RWPE1 (cell line): ENCODE results near the gene C1QC.
A peak's percentile ranks its signal among the peaks of the same experiment; 100 is the strongest.

Experiments used
- CTCF ChIA-PET: fragments of 350-600 bp; sonication (Branson Sonifier 250); formaldehyde crosslinking; extraction: SDS; loops from one replicate; lab custom pipeline; 2021; lab: Yijun Ruan, JAX
- POLR2A ChIA-PET: fragments of 400-600 bp; formaldehyde crosslinking; extraction: SDS; loops from one replicate; lab custom pipeline; 2020; ENCODE audit warnings: antibody characterized with exemption; ENCODE audit not compliant: low non-redundant PET; lab: Yijun Ruan, JAX
- DNase-seq: peaks from one replicate; pipeline ENCODE4 v3.0.0; 2012; ENCODE audit warnings: low spot score
- H3K27ac ChIP-seq: fragments of 450-650 bp; 2 replicates; pipeline ENCODE4 v1.5.1; 2017
- TF ChIP-seq, protein P1 (sequence below): fragments of 450-650 bp; conservative IDR thresholded peaks from 2 replicates; pipeline ENCODE4 v1.5.1; 2017; ENCODE audit warnings: low read depth, mild to moderate bottlenecking

The C1QC gene

DNA sequence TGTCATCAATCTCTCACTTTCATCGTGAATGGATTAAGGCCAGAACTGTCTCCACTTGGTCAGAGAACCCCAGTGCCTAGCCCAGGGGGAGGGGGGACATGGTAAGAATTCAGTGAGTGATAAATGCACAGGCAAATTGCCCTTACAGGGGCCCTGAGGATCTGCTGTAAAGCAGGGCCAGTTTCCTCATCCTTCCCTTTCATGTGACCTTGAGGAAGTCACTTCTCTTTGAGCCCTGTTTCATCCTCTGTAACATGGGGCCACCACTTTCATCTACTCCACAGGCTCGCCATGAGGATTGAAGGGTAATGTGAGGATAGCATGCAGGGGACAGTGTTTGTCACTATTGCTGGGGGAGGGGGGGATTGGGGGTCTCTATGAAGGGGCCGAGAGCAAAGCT is 35.1 kb upstream of the C1QC start:
- ChIA-PET CTCF (no interaction called here), POLR2A (no interaction called here)
- TF ChIP-seq, protein P1, sequence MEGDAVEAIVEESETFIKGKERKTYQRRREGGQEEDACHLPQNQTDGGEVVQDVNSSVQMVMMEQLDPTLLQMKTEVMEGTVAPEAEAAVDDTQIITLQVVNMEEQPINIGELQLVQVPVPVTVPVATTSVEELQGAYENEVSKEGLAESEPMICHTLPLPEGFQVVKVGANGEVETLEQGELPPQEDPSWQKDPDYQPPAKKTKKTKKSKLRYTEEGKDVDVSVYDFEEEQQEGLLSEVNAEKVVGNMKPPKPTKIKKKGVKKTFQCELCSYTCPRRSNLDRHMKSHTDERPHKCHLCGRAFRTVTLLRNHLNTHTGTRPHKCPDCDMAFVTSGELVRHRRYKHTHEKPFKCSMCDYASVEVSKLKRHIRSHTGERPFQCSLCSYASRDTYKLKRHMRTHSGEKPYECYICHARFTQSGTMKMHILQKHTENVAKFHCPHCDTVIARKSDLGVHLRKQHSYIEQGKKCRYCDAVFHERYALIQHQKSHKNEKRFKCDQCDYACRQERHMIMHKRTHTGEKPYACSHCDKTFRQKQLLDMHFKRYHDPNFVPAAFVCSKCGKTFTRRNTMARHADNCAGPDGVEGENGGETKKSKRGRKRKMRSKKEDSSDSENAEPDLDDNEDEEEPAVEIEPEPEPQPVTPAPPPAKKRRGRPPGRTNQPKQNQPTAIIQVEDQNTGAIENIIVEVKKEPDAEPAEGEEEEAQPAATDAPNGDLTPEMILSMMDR, result no peak
- H3K27ac ChIP-seq, result no peak overlapping the region
- no peak for DNase-seq

DNA sequence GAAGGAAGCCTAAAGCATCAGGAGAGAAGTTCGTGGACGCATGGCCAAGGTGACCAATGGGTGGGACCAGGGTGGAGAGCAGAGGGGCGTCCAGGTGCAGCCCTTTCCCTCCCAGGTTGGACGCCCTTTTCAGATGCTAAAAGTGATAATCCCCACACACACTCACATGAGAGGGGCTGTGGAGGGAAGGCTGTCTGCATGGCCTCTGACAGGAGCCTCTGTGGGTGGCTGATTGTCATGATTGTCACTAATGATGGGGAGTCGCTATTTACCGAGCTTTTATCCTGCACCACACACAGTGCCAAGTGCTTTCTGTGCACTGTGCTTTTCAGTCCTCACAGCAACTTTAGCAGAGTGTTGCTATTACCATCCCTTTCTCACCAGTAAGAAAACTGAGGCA is 34.1 kb upstream of the C1QC start:
- no peak overlapping the region for H3K27ac ChIP-seq
- CTCF ChIA-PET, result no interaction called here
- POLR2A ChIA-PET, result no interaction called here
- TF ChIP-seq, protein P1, result no peak
- no peak for DNase-seq

DNA sequence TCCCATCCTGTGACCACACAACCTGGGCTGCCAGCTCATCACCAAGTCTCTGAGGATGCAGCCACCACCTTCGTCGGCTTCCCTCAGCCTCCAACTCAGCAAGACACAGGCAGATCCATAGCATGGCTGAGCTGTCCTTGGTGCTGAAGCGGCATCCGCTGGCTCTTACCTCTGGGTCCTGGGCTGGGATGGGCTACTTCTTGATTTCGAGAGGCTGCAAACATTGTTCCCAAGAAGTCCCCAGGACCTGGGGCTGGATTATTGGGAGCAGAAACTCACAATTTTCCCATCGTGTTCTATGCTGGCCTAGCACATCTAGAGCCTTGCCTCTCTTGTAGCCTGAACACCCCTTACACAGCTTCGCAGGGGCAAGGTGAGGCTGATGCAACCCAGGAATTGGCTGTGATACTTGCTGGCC is 31.9 kb upstream of the C1QC start:
- TF ChIP-seq, protein P1, result no peak
- CTCF ChIA-PET, result no interaction called here
- H3K27ac ChIP-seq, result no peak overlapping the region
- POLR2A ChIA-PET, result no interaction called here
- DNase-seq, result peak; percentile 48

DNA sequence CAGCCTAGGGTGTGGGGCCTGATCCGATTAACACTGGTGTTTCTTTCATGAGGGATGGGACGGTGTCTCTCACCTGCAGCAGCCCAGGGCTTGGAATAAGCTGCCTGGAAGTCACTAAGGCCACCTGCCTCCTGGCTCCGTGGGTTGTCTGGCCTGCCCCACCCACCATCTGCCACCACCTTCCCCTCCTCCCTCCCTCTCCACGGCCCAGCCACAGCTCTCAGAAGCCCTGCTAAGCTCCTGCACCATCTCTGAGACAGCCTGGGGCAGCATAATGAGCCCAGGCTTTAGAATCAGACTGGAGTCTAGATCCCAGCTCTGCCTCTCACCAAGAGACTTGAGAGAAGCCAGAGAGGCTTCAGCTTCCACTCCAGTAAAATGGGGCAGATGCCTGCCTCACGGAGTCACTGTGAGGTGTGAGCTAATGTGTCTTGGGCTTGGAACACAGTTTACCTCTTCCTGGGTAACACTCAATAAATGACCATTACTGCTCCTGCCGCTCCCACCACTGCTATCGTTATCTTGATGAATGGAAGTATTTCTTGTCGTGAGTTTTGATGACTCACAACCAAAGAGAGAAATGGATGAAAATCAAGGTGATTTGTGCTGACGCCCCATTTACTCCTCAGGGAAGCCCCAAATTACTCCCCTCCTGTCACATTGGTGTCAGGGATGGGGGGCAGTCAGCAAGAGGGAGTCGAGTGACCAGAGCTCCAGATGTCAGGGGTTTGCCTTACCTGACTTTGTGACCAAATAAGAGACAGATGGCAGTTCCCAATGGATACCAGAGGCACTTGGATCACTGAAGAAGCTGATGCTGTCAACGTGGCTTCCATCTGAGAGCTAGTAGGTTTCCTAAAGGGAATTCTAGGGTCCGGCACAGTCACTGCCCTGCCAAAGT is 30.5 kb upstream of the C1QC start:
- DNase-seq, result no peak
- ChIA-PET CTCF (no interaction called here), POLR2A (no interaction called here)
- H3K27ac ChIP-seq, result no peak overlapping the region
- TF ChIP-seq, protein P1, result no peak

DNA sequence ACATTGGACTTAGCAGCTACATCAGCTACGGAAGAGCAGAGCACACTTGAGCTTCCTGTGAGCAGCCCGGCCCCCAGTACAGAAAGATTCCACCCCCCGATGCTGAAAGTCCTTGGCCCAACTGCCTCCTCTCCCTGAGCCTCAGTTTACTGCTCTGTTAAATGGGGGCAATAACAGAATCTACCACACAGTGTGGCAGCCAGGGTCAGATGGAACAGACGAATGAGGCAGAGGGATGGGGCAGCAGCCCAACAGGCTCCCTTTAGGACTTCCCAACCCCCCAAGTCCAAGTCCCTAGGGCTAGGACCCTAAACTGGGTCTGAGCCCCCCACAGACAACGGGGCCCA is 29.9 kb upstream of the C1QC start:
- POLR2A ChIA-PET, result no interaction called here
- DNase-seq, result no peak
- no peak overlapping the region for H3K27ac ChIP-seq
- CTCF ChIA-PET, result no interaction called here
- TF ChIP-seq, protein P1, result no peak

DNA sequence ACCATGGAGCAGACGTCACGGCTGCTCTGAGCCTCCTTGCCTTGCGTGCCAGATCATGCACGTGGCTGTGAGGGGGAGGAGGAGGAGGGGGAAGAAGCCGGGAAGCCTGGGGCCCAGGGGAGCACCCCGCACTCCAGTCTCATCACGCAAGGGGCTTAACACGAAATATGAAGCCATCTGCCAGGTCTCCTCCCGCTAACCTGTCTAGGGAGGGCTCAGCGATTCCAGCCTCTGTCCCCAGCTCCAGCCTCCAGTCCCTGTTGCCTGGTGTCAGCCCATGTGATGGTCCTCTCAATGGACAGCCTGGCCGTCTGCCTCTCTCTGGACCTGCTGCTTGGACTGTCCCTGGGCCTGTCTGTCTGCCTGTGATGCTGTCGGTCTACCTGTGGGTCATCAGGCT is 29.5 kb upstream of the C1QC start:
- no peak overlapping the region for H3K27ac ChIP-seq
- POLR2A ChIA-PET, result no interaction called here
- CTCF ChIA-PET, result interaction anchor here (0.7 kb wide), 1 partner anchor 10 kb away, joined by 3 read pairs; no protein-coding TSS in a partner anchor
- TF ChIP-seq, protein P1, result no peak
- no peak for DNase-seq
